K562 (cell line): ENCODE results near the gene SLC7A4. TPM values are rescaled to one million over a fixed set of nuclear protein-coding genes. Genes with fewer than 3 reads are reported as not detected.

ENCODE experiments used
- ADNP ChIP-seq: fragments of 200-800 bp; sonication (Bioruptor generic); IDR thresholded peaks from 2 replicates; pipeline ENCODE4 v1.6.1; 2016; ENCODE audit warnings: missing genetic modification characterization, missing compliant biosample characterization
- ATF1 ChIP-seq, 2 experiments: fragments of 450-650 bp in 1 of 2; IDR thresholded peaks; 2 replicates each; pipeline ENCODE4 v1.6.1; 2016; ENCODE audit warnings: missing compliant biosample characterization in 1 of 2, missing genetic modification characterization in 1 of 2
- DPF2 ChIP-seq: fragments of 450-650 bp; IDR thresholded peaks from 2 replicates; pipeline ENCODE4 v1.6.1; 2016
- EP400 ChIP-seq: fragments of 450-650 bp; IDR thresholded peaks from 2 replicates; pipeline ENCODE4 v1.6.1; 2017; ENCODE audit warnings: antibody characterized with exemption, mild to moderate bottlenecking, moderate library complexity
- FOXP4 ChIP-seq: sonication (generic); formaldehyde crosslinking; IDR thresholded peaks from 2 replicates; pipeline ENCODE4 v1.8.0; 2022; ENCODE audit warnings: mild to moderate bottlenecking, missing genetic modification reagents, borderline replicate concordance
- MEF2A ChIP-seq: IDR thresholded peaks from 2 replicates; pipeline ENCODE4 v1.6.1; 2011; ENCODE audit warnings: low read depth, mild to moderate bottlenecking, low read length, moderate library complexity; ENCODE audit not compliant: control insufficient read depth
- MLX ChIP-seq, 2 experiments: fragments of 450-650 bp in 1 of 2; sonication (generic) in 1 of 2; formaldehyde crosslinking; conservative IDR thresholded peaks; 2 replicates each; pipeline versions ENCODE4 v1.4.0 to v1.8.1; 2020 to 2022; ENCODE audit warnings: mild to moderate bottlenecking in 1 of 2, missing genetic modification reagents in 1 of 2
- MYC ChIP-seq, 2 experiments: fragments of 250-450 bp in 1 of 2; sonication (Bioruptor Pico) in 1 of 2; IDR thresholded peaks; 2 replicates each; pipeline versions ENCODE4 v1.5.1 to v1.6.1; 2012 to 2021; ENCODE audit warnings: low read depth in 2 of 2, borderline replicate concordance in 1 of 2, improper control_type of control experiment in 1 of 2, low read length in 1 of 2, mild to moderate bottlenecking in 1 of 2, moderate library complexity in 1 of 2
- POLR3A ChIP-seq: IDR thresholded peaks from 2 replicates; pipeline ENCODE4 v1.6.1; 2011; ENCODE audit warnings: borderline replicate concordance, mild to moderate bottlenecking, moderate library complexity; ENCODE audit not compliant: insufficient read length, insufficient read depth; ENCODE audit errors: extremely low read depth
- PYGO2 ChIP-seq: fragments of 450-650 bp; IDR thresholded peaks from 2 replicates; pipeline ENCODE4 v1.6.1; 2016; ENCODE audit warnings: mild to moderate bottlenecking, missing genetic modification characterization, moderate library complexity, missing compliant biosample characterization
- RBFOX2 ChIP-seq: fragments of 200-400 bp; formaldehyde crosslinking; IDR thresholded peaks from 2 replicates; pipeline ENCODE4 v1.6.1; 2017; ENCODE audit warnings: low read depth, mild to moderate bottlenecking, low read length, moderate library complexity
- RFX5 ChIP-seq: IDR thresholded peaks from 2 replicates; pipeline ENCODE4 v1.6.1; 2011; ENCODE audit warnings: low read depth, mild to moderate bottlenecking, improper control_type of control experiment, low read length
- RHOXF2B ChIP-seq: fragments of 250-450 bp; sonication (Bioruptor Pico); conservative IDR thresholded peaks from 2 replicates; pipeline ENCODE4 v1.5.1; 2021
- SIN3A ChIP-seq, 2 experiments: fragments of 150-350 bp in 1 of 2; IDR thresholded peaks; 2 replicates each; pipeline ENCODE4 v1.6.1; 2011 to 2016; ENCODE audit warnings: borderline replicate concordance in 2 of 2, low read depth in 2 of 2, low read length in 2 of 2, mild to moderate bottlenecking in 2 of 2, moderate library complexity in 2 of 2; ENCODE audit not compliant: control insufficient read depth in 1 of 2
- SLC30A9 ChIP-seq: fragments of 250-450 bp; sonication (Bioruptor Pico); IDR thresholded peaks from 2 replicates; pipeline ENCODE4 v1.8.0; 2022; ENCODE audit warnings: mild to moderate bottlenecking, moderate library complexity
- SMAD3 ChIP-seq: fragments of 450-650 bp; formaldehyde crosslinking; conservative IDR thresholded peaks from 2 replicates; pipeline ENCODE4 v1.4.0; 2020; ENCODE audit warnings: mild to moderate bottlenecking
- SMARCA4 ChIP-seq: fragments of 450-650 bp; IDR thresholded peaks from 2 replicates; pipeline ENCODE4 v1.6.1; 2016
- SRSF7 ChIP-seq: fragments of 200-400 bp; formaldehyde crosslinking; optimal IDR thresholded peaks from 2 replicates; pipeline ENCODE3; 2017; ENCODE audit warnings: mild to moderate bottlenecking, low read depth, low read length
- ZMIZ1 ChIP-seq, 2 experiments: fragments of 150-350 bp in 1 of 2; IDR thresholded peaks; 2 replicates each; pipeline ENCODE4 v1.6.1; 2012 to 2016; ENCODE audit warnings: low read depth in 2 of 2, low read length in 2 of 2, mild to moderate bottlenecking in 1 of 2, moderate library complexity in 1 of 2
- ZNF589 ChIP-seq: fragments of 200-800 bp; sonication (Bioruptor generic); IDR thresholded peaks from 2 replicates; pipeline ENCODE4 v1.6.1; 2016; ENCODE audit warnings: low read depth, missing genetic modification characterization, missing compliant biosample characterization
- ZNF644 ChIP-seq: fragments of 200-800 bp; sonication (Bioruptor generic); IDR thresholded peaks from 2 replicates; pipeline ENCODE4 v1.6.1; 2016; ENCODE audit warnings: low read depth, missing genetic modification characterization, missing compliant biosample characterization
- polyA plus RNA-seq, 8 experiments: library from polyadenylated mRNA; depleted of rRNA in 4 of 8; stranded (reverse) in 5 of 8; unstranded in 3 of 8; fragments of >200 nt; fragmentation: Nextera tagmentation in 2 of 8; fragmentation: Illumina TruSeq in 1 of 8; extraction: Ambion mirVana in 2 of 8; extraction: Trizol in 1 of 8; gene quantifications; 2 replicates each; pipeline versions ENCODE4 v1.2.1 to v1.2.3, GENCODE V29; 2011 to 2014; ENCODE audit warnings: inconsistent platforms in 1 of 8, missing spikeins in 1 of 8
- total RNA-seq, 7 experiments: library from RNA; depleted of rRNA in 6 of 7; stranded (reverse); fragments of >200 nt in 6 of 7; fragmentation: Illumina TruSeq in 2 of 7; extraction: Trizol in 2 of 7; gene quantifications; 2 replicates each; pipeline versions ENCODE4 v1.2.1 to v1.2.3, GENCODE V29; 2011 to 2021; ENCODE audit warnings: low replicate concordance in 1 of 7

Gene SLC7A4
- total and polyA plus RNA-seq, 9 of the 15 experiments (the other 6 are each of a cell fraction or from before 2014, with no cell fraction given) = not detected

GRCh38 chr22:21009638-21010425 lies 22.5 kb downstream of the SLC7A4 start (continued):
- no peak for TF ChIP-seq FOXP4 (CRISPR knock-in tag)
- TF ChIP-seq RHOXF2B = no peak
- TF ChIP-seq SMARCA4 = no peak
- TF ChIP-seq POLR3A = no peak
- peak; percentile 47; the same call in 1 of the 2 replicates for TF ChIP-seq MYC (IDR thresholded peaks at IDR 0.05; ENCODE audit: low read depth, low read length)
- 0 out of 2 replicates have a peak, but pooled peaks have one; percentile 42 for TF ChIP-seq MYC (CRISPR knock-in tag; IDR thresholded peaks at IDR 0.05; ENCODE audit: borderline replicate concordance, low read depth)
- peak in 1 of 2 experiments; percentile 58; a peak in 1 of 4 replicates for TF ChIP-seq SIN3A (IDR thresholded peaks at IDR 0.05; ENCODE audit: borderline replicate concordance in 2 of 2, control insufficient read depth in 1 of 2, low read depth in 2 of 2, low read length in 2 of 2)
- no peak for TF ChIP-seq ZMIZ1 (IDR thresholded peaks at IDR 0.05; ENCODE audit: low read depth in 2 of 2, low read length in 2 of 2)
- no peak for TF ChIP-seq ATF1 (CRISPR knock-in tag; IDR thresholded peaks at IDR 0.05)
- TF ChIP-seq ATF1 (tag; IDR thresholded peaks at IDR 0.05) = no peak
- no peak for TF ChIP-seq RBFOX2
- TF ChIP-seq EP400 = no peak
- TF ChIP-seq DPF2 = no peak
- no peak for TF ChIP-seq SLC30A9
- no peak for TF ChIP-seq MEF2A
- TF ChIP-seq ADNP (tag) = no peak
- TF ChIP-seq ZNF589 (CRISPR knock-in tag) = no peak
- no peak for TF ChIP-seq ZNF644 (tag)
- TF ChIP-seq RFX5 = no peak
- TF ChIP-seq SMAD3 = 0 out of 2 replicates have a peak, but pooled peaks have one; percentile 7
- no peak for TF ChIP-seq SRSF7
- no peak; the same call in 1 of the 2 replicates for TF ChIP-seq PYGO2 (tag)
- peak in 1 of 2 experiments; percentile 80; a peak in 2 of 4 replicates for TF ChIP-seq MLX (CRISPR knock-in tag; conservative IDR thresholded peaks at IDR 0.05)
